Measurements from ENCODE around the gene MORC3.

Gene MORC3

GRCh38 chr21:36411301-36411700 lies 91.3 kb downstream of the MORC3 start:
- H3K36me3 Mint-ChIP-seq, result peaks cover 22% of the 10 kb centered on the region
- no peak overlapping the region for H3K27ac Mint-ChIP-seq
- peaks cover 1% of the 10 kb centered on the region for H3K9me3 Mint-ChIP-seq
- H3K4me3 Mint-ChIP-seq, result no peak overlapping the region
- DNase-seq (ENCODE audit: low spot score in 2 of 2) (no peak), ATAC-seq (ENCODE audit: low read depth) (no peak)
- no peaks in the 10 kb centered on the region for H3K4me1 Mint-ChIP-seq
- no peaks in the 10 kb centered on the region for H3K27me3 Mint-ChIP-seq

- Mint-ChIP-seq H3K9me3 (peaks cover 1% of the 10 kb centered on the region), H3K27me3 (no peaks in the 10 kb centered on the region), H3K36me3 (peaks cover 21% of the 10 kb centered on the region), H3K4me3 (no peak overlapping the region), H3K27ac (no peak overlapping the region), H3K4me1 (no peaks in the 10 kb centered on the region)
- no peak for DNase-seq (ENCODE audit: low spot score in 2 of 2)
- ATAC-seq (ENCODE audit: low read depth), result no peak
Measured at GRCh38 chr21:36412916-36413315, 92.9 kb downstream of the MORC3 start.

GRCh38 chr21:36415375-36415774 lies 95.4 kb downstream of the MORC3 start:
- no peaks in the 10 kb centered on the region for H3K27me3 Mint-ChIP-seq
- peaks cover 21% of the 10 kb centered on the region for H3K36me3 Mint-ChIP-seq
- no peaks in the 10 kb centered on the region for H3K4me1 Mint-ChIP-seq
- no peak overlapping the region for H3K4me3 Mint-ChIP-seq
- H3K27ac Mint-ChIP-seq, result no peak overlapping the region
- peaks cover 1% of the 10 kb centered on the region for H3K9me3 Mint-ChIP-seq
- ATAC-seq (ENCODE audit: low read depth) (no peak), DNase-seq (ENCODE audit: low spot score in 2 of 2) (no peak)

GRCh38 chr21:36419241-36419640 lies 99.2 kb downstream of the MORC3 start:
- Mint-ChIP-seq H3K4me3 (no peak overlapping the region), H3K27me3 (no peaks in the 10 kb centered on the region), H3K27ac (no peak overlapping the region), H3K9me3 (no peaks in the 10 kb centered on the region), H3K4me1 (no peaks in the 10 kb centered on the region), H3K36me3 (peaks cover 7% of the 10 kb centered on the region)
- ATAC-seq (ENCODE audit: low read depth), result no peak
- DNase-seq (ENCODE audit: low spot score in 2 of 2), result no peak

GRCh38 chr21:36419996-36420395 lies 100.0 kb downstream of the MORC3 start:
- DNase-seq (ENCODE audit: low spot score in 2 of 2) (peak in 1 of 2 donors; percentile 19), ATAC-seq (ENCODE audit: low read depth) (peak; percentile 53)
- Mint-ChIP-seq H3K4me1 (no peaks in the 10 kb centered on the region), H3K9me3 (no peaks in the 10 kb centered on the region), H3K4me3 (no peak overlapping the region), H3K27ac (no peak overlapping the region), H3K27me3 (no peaks in the 10 kb centered on the region), H3K36me3 (peaks cover 7% of the 10 kb centered on the region)

GRCh38 chr21:36420571-36421339 lies 100.8 kb downstream of the MORC3 start:
- no peaks in the 10 kb centered on the region for H3K4me1 Mint-ChIP-seq
- peaks cover 7% of the 10 kb centered on the region for H3K36me3 Mint-ChIP-seq
- no peaks in the 10 kb centered on the region for H3K9me3 Mint-ChIP-seq
- H3K27me3 Mint-ChIP-seq, result no peaks in the 10 kb centered on the region
- no peak overlapping the region for H3K27ac Mint-ChIP-seq
- ATAC-seq (ENCODE audit: low read depth) (no peak), DNase-seq (ENCODE audit: low spot score in 2 of 2) (no peak)
- no peak overlapping the region for H3K4me3 Mint-ChIP-seq

- Mint-ChIP-seq H3K9me3 (no peaks in the 10 kb centered on the region), H3K4me1 (no peaks in the 10 kb centered on the region)
- no peak for DNase-seq (ENCODE audit: low spot score in 2 of 2)
Measured at GRCh38 chr21:36422279-36423098, 102.5 kb downstream of the MORC3 start.

GRCh38 chr21:36423771-36424433 lies 103.9 kb downstream of the MORC3 start:
- ATAC-seq (ENCODE audit: low read depth), result no peak
- Mint-ChIP-seq H3K27me3 (no peaks in the 10 kb centered on the region), H3K9me3 (no peaks in the 10 kb centered on the region), H3K4me3 (no peak overlapping the region), H3K4me1 (no peaks in the 10 kb centered on the region), H3K36me3 (no peaks in the 10 kb centered on the region), H3K27ac (no peak overlapping the region)
- DNase-seq (ENCODE audit: low spot score in 2 of 2), result no peak

More at GRCh38 chr21:36422279-36423098, 102.5 kb downstream of the MORC3 start:
- no peak for ATAC-seq (ENCODE audit: low read depth)
- Mint-ChIP-seq H3K27me3 (no peaks in the 10 kb centered on the region), H3K36me3 (no peaks in the 10 kb centered on the region), H3K4me3 (no peak overlapping the region), H3K27ac (no peak overlapping the region)

GRCh38 chr21:36424592-36424991 lies 104.6 kb downstream of the MORC3 start:
- no peaks in the 10 kb centered on the region for H3K36me3 Mint-ChIP-seq
- peaks cover under 1% of the 10 kb centered on the region for H3K4me1 Mint-ChIP-seq
- H3K27me3 Mint-ChIP-seq, result no peaks in the 10 kb centered on the region
- no peak for DNase-seq (ENCODE audit: low spot score in 2 of 2)
- no peak overlapping the region for H3K27ac Mint-ChIP-seq
- H3K4me3 Mint-ChIP-seq, result no peak overlapping the region
- no peaks in the 10 kb centered on the region for H3K9me3 Mint-ChIP-seq
- no peak for ATAC-seq (ENCODE audit: low read depth)

GRCh38 chr21:36425286-36425685 lies 105.3 kb downstream of the MORC3 start:
- no peak for ATAC-seq (ENCODE audit: low read depth)
- H3K27ac Mint-ChIP-seq, result no peak overlapping the region
- H3K27me3 Mint-ChIP-seq, result no peaks in the 10 kb centered on the region

More at GRCh38 chr21:36425286-36425685, 105.3 kb downstream of the MORC3 start:
- H3K4me3 Mint-ChIP-seq, result no peak overlapping the region
- no peaks in the 10 kb centered on the region for H3K36me3 Mint-ChIP-seq
- H3K9me3 Mint-ChIP-seq, result no peaks in the 10 kb centered on the region
- H3K4me1 Mint-ChIP-seq, result peaks cover 6% of the 10 kb centered on the region
- DNase-seq (ENCODE audit: low spot score in 2 of 2), result no peak
